ENCODE measurements around the gene MPHOSPH9. TPM values are rescaled to one million over a fixed set of nuclear protein-coding genes. Genes with fewer than 3 reads are reported as not detected.

Gene MPHOSPH9
- total RNA-seq, 1 experiment from 2014 or later, result 44.9 TPM

GRCh38 chr12:123134271-123134671 is 98.7 kb downstream of the MPHOSPH9 start:
- Histone ChIP-seq H3K9me3 (ENCODE audit: control insufficient read depth in 1 of 2, insufficient read depth in 1 of 2, low read depth in 1 of 2, low read length in 2 of 2) (no peaks in the 10 kb centered on the region), H3K9ac (ENCODE audit: low read length) (no peak overlapping the region), H3K4me3 (replicated peaks in 1 of 2; ENCODE audit: low read depth in 1 of 2, low read length in 2 of 2) (no peak overlapping the region), H3K27ac (ENCODE audit: low read depth, low read length) (no peak overlapping the region), H3K9me2 (ENCODE audit: insufficient read depth) (no peaks in the 10 kb centered on the region), H2AFZ (ENCODE audit: low read depth, low read length, poor library complexity, severe bottlenecking) (no peak overlapping the region), H3K4me2 (ENCODE audit: low read length) (no peak overlapping the region), H3K79me2 (ENCODE audit: insufficient read depth, low read length) (peaks cover 8% of the 10 kb centered on the region), H3K27me3 (ENCODE audit: insufficient read depth, low read length) (no peaks in the 10 kb centered on the region), H4K20me1 (ENCODE audit: insufficient read depth) (no peaks in the 10 kb centered on the region), H3K36me3 (ENCODE audit: control insufficient read depth in 1 of 2, insufficient read depth in 2 of 2, low read length in 2 of 2) (peaks cover 0 to 6% of the 10 kb centered on the region in 2 experiments; a peak in 1 of 4 replicates), H3K4me1 (ENCODE audit: control insufficient read depth in 1 of 2, insufficient read depth in 2 of 2, low read length in 2 of 2) (peaks cover 8 to 52% of the 10 kb centered on the region in 2 experiments)
- POLR2A ChIA-PET, result no interaction called here
- RAD21 ChIA-PET (ENCODE audit: low non-redundant PET in 1 of 2, low total read pairs in 2 of 2, uncharacterized antibody in 2 of 2, unreplicated experiment in 2 of 2), result no interaction called here
- intact Hi-C loops (cut with micrococcal nuclease), result no loop called here
- ATAC-seq (no peak), DNase-seq (ENCODE audit: low read depth, low spot score) (no peak)
- BruUV-seq (replicated peaks), result no TSS peak
- CTCF ChIA-PET, result no interaction called here
- TF ChIP-seq TCF7L2 (IDR thresholded peaks at IDR 0.05; ENCODE audit: borderline replicate concordance, extremely low read depth, insufficient read depth, insufficient read length) (no peak), CBX3 (IDR thresholded peaks at IDR 0.05; ENCODE audit: low read depth) (no peak), SIN3A (IDR thresholded peaks at IDR 0.05; ENCODE audit: low read depth) (no peak)

- no peaks in the 10 kb centered on the region for H3K27me3 ChIP-seq (ENCODE audit: insufficient read depth, low read length)
- POLR2A ChIA-PET, result no interaction called here
- H3K9me3 ChIP-seq (ENCODE audit: control insufficient read depth in 1 of 2, insufficient read depth in 1 of 2, low read depth in 1 of 2, low read length in 2 of 2), result no peaks in the 10 kb centered on the region
- CTCF ChIA-PET, result no interaction called here
- no peak overlapping the region for H2AFZ ChIP-seq (ENCODE audit: low read depth, low read length, poor library complexity, severe bottlenecking)
- RAD21 ChIA-PET (ENCODE audit: low non-redundant PET in 1 of 2, low total read pairs in 2 of 2, uncharacterized antibody in 2 of 2, unreplicated experiment in 2 of 2), result no interaction called here
- peaks cover 8% of the 10 kb centered on the region; the same call in 1 of the 2 replicates for H3K79me2 ChIP-seq (ENCODE audit: insufficient read depth, low read length)
- ATAC-seq (no peak), DNase-seq (ENCODE audit: low read depth, low spot score) (no peak)
- H3K4me3 ChIP-seq (replicated peaks in 1 of 2; ENCODE audit: low read depth in 1 of 2, low read length in 2 of 2), result no peak overlapping the region
- no peaks in the 10 kb centered on the region for H4K20me1 ChIP-seq (ENCODE audit: insufficient read depth)
- H3K4me1 ChIP-seq (ENCODE audit: control insufficient read depth in 1 of 2, insufficient read depth in 2 of 2, low read length in 2 of 2), result peaks cover 3 to 47% of the 10 kb centered on the region in 2 experiments
- H3K27ac ChIP-seq (ENCODE audit: low read depth, low read length), result no peak overlapping the region
- TF ChIP-seq MAX (IDR thresholded peaks at IDR 0.05) (no peak), CBX3 (IDR thresholded peaks at IDR 0.05; ENCODE audit: low read depth) (no peak), EZH2 (IDR thresholded peaks at IDR 0.05) (no peak), ATF3 (IDR thresholded peaks at IDR 0.05) (no peak), JUND (IDR thresholded peaks at IDR 0.05) (no peak), POLR2A (IDR thresholded peaks at IDR 0.05; ENCODE audit: borderline replicate concordance, extremely low read depth, insufficient read depth, insufficient read length) (no peak), ZFX (IDR thresholded peaks at IDR 0.05) (no peak), FOSL1 (IDR thresholded peaks at IDR 0.05; ENCODE audit: low read depth) (no peak), ELF1 (IDR thresholded peaks at IDR 0.05; ENCODE audit: borderline replicate concordance, low read depth) (no peak), CTCF (IDR thresholded peaks at IDR 0.05 in 2 of 3, conservative IDR thresholded peaks at IDR 0.05 in 1 of 3; ENCODE audit: borderline replicate concordance in 1 of 3, insufficient read depth in 1 of 3, low read depth in 2 of 3, low read length in 2 of 3) (no peak), SP1 (IDR thresholded peaks at IDR 0.05; ENCODE audit: low read depth) (no peak), EZH2phosphoT487 (IDR thresholded peaks at IDR 0.05; ENCODE audit: borderline replicate concordance) (no peak), EGR1 (IDR thresholded peaks at IDR 0.05; ENCODE audit: low read depth) (no peak), YY1 (IDR thresholded peaks at IDR 0.05; ENCODE audit: extremely low read depth, insufficient replicate concordance, low read depth, low read length) (no peak)
- no peaks in the 10 kb centered on the region for H3K9me2 ChIP-seq (ENCODE audit: insufficient read depth)
- intact Hi-C loops (cut with micrococcal nuclease), result no loop called here
- H3K4me2 ChIP-seq (ENCODE audit: low read length), result no peak overlapping the region
- H3K36me3 ChIP-seq (ENCODE audit: control insufficient read depth in 1 of 2, insufficient read depth in 2 of 2, low read length in 2 of 2), result peaks cover 0 to 6% of the 10 kb centered on the region in 2 experiments; a peak in 1 of 4 replicates
- H3K9ac ChIP-seq (ENCODE audit: low read length), result no peak overlapping the region
- BruUV-seq (replicated peaks), result no TSS peak
Measured at GRCh38 chr12:123133701-123134100, 99.2 kb downstream of the MPHOSPH9 start.

Data from HCT116 (cell line).